Panc1 (cell line): ENCODE data around the gene ALG14.

Experiments
- CTCF ChIP-seq: fragments of 450-650 bp; IDR thresholded peaks from 2 replicates; pipeline ENCODE4 v1.5.1; 2017; ENCODE audit warnings: mild to moderate bottlenecking
- POLR2AphosphoS5 ChIP-seq: IDR thresholded peaks from 2 replicates; pipeline ENCODE4 v1.6.1; 2012; ENCODE audit warnings: mild to moderate bottlenecking, low read depth, low read length, moderate library complexity
- REST ChIP-seq, 2 experiments: IDR thresholded peaks; 2 replicates each; pipeline ENCODE4 v1.6.1; 2011 to 2012; ENCODE audit warnings: low read depth in 2 of 2, control low read depth in 1 of 2, low read length in 1 of 2, mild to moderate bottlenecking in 1 of 2, moderate library complexity in 1 of 2; ENCODE audit not compliant: insufficient read depth in 1 of 2

GRCh38 chr1:94966033-94966432 lies 106.7 kb downstream of the ALG14 start:
- TF ChIP-seq CTCF, result no peak
- no peak for TF ChIP-seq REST (IDR thresholded peaks at IDR 0.05; ENCODE audit: insufficient read depth in 1 of 2, low read depth in 2 of 2, low read length in 1 of 2)
- TF ChIP-seq POLR2AphosphoS5, result no peak
